IMR-90 (cell line): ENCODE results near the gene LSM12. TPM values are rescaled to one million over a fixed set of nuclear protein-coding genes. Genes with fewer than 3 reads are reported as not detected.

Source experiments
- ATAC-seq: fragments of 200-7000 bp; cut with Tn5 transposase; 2 replicates; pipeline ENCODE4 v1.9.1; 2020; ENCODE audit warnings: low read depth, mild to moderate bottlenecking, moderate library complexity
- BruUV-seq: library from RNA; stranded (reverse); fragments of 400-500 nt; replicated peaks from 2 replicates; lab custom pipeline; 2021; lab: Mats Ljungman, UMichigan
- CTCF ChIA-PET: fragments of 300-600 bp; formaldehyde crosslinking; extraction: SDS; loops from one replicate; lab custom pipeline; 2021; ENCODE audit warnings: antibody characterized with exemption; lab: Yijun Ruan, JAX
- POLR2A ChIA-PET: fragments of 300-600 bp; sonication (Branson Sonifier 250); formaldehyde crosslinking; loops from one replicate; lab custom pipeline; 2022; ENCODE audit warnings: antibody characterized with exemption; ENCODE audit not compliant: unreplicated experiment; lab: Charles Lee
- DNase-seq: peaks from one replicate; pipeline ENCODE4 v3.0.0; 2013
- H2AFZ ChIP-seq: replicated peaks from 2 replicates; pipeline ENCODE3; 2013; ENCODE audit warnings: low read length, mild to moderate bottlenecking; ENCODE audit not compliant: poor library complexity
- H2AK5ac ChIP-seq: 2 replicates; pipeline ENCODE4 v1.6.1; 2013; ENCODE audit warnings: low read depth, low read length, inconsistent platforms
- H2AK9ac ChIP-seq: replicated peaks from 2 replicates; pipeline ENCODE3; 2013; ENCODE audit warnings: mild to moderate bottlenecking, low read depth, low read length, moderate library complexity; ENCODE audit not compliant: poor library complexity
- H2BK120ac ChIP-seq: 2 replicates; pipeline ENCODE4 v1.6.1; 2013; ENCODE audit warnings: low read depth, low read length, inconsistent platforms
- H2BK15ac ChIP-seq: 3 replicates; pipeline ENCODE4 v1.6.1; 2013; ENCODE audit warnings: low read depth, low read length, inconsistent platforms
- H2BK20ac ChIP-seq: 2 replicates; pipeline ENCODE4 v1.6.1; 2013; ENCODE audit warnings: low read depth, mild to moderate bottlenecking, inconsistent platforms, low read length, moderate library complexity
- H2BK5ac ChIP-seq: 2 replicates; pipeline ENCODE4 v1.6.1; 2013; ENCODE audit warnings: mild to moderate bottlenecking, low read depth, low read length, inconsistent platforms; ENCODE audit not compliant: poor library complexity, severe bottlenecking
- H3K14ac ChIP-seq: replicated peaks from 2 replicates; pipeline ENCODE4 v1.6.1; 2013; ENCODE audit warnings: low read depth, low read length, inconsistent platforms
- H3K18ac ChIP-seq: 2 replicates; pipeline ENCODE4 v1.6.1; 2013; ENCODE audit warnings: low read depth, low read length, control low read depth
- H3K23ac ChIP-seq: 2 replicates; pipeline ENCODE4 v1.6.1; 2013; ENCODE audit warnings: low read depth, low read length, inconsistent platforms
- H3K27ac ChIP-seq: 2 replicates; pipeline ENCODE4 v1.5.1; 2013; ENCODE audit warnings: mild to moderate bottlenecking, control low read depth, low read length; ENCODE audit not compliant: insufficient read depth
- H3K27me3 ChIP-seq: 2 replicates; pipeline ENCODE4 v1.6.1; 2013; ENCODE audit warnings: low read length; ENCODE audit not compliant: control insufficient read depth, insufficient read depth
- H3K36me3 ChIP-seq: 2 replicates; pipeline ENCODE4 v1.6.1; 2013; ENCODE audit warnings: low read length, mixed read lengths; ENCODE audit not compliant: control insufficient read depth, insufficient read depth
- H3K4ac ChIP-seq: 2 replicates; pipeline ENCODE4 v1.6.1; 2013; ENCODE audit warnings: low read depth, low read length, inconsistent platforms
- H3K4me1 ChIP-seq: 2 replicates; pipeline ENCODE4 v1.6.1; 2013; ENCODE audit warnings: low read length, mixed read lengths; ENCODE audit not compliant: control insufficient read depth, insufficient read depth
- H3K4me2 ChIP-seq: 2 replicates; pipeline ENCODE4 v1.6.1; 2013; ENCODE audit warnings: low read depth, mild to moderate bottlenecking, control low read depth, low read length, moderate library complexity
- H3K4me3 ChIP-seq: 2 replicates; pipeline ENCODE4 v1.5.1; 2013; ENCODE audit warnings: low read depth, mild to moderate bottlenecking, control low read depth, low read length, moderate library complexity; ENCODE audit not compliant: insufficient read depth
- H3K56ac ChIP-seq: 2 replicates; pipeline ENCODE4 v1.6.1; 2013; ENCODE audit warnings: low read length, inconsistent platforms; ENCODE audit not compliant: insufficient read depth; ENCODE audit errors: extremely low read depth
- H3K79me1 ChIP-seq, 2 experiments: 2 replicates each; pipeline ENCODE4 v1.6.1; 2013; ENCODE audit warnings: low read length in 2 of 2, inconsistent platforms in 1 of 2, low read depth in 1 of 2
- H3K9ac ChIP-seq: 2 replicates; pipeline ENCODE4 v1.6.1; 2013; ENCODE audit warnings: low read depth, low read length, control low read depth
- H3K9me1 ChIP-seq: 2 replicates; pipeline ENCODE4 v1.6.1; 2013; ENCODE audit warnings: low read length, inconsistent platforms; ENCODE audit not compliant: insufficient read depth
- H3K9me3 ChIP-seq: 2 replicates; pipeline ENCODE4 v1.6.1; 2013; ENCODE audit warnings: low read length; ENCODE audit not compliant: control insufficient read depth, insufficient read depth
- H4K20me1 ChIP-seq: 2 replicates; pipeline ENCODE4 v1.6.1; 2013; ENCODE audit warnings: low read length, inconsistent platforms; ENCODE audit not compliant: insufficient read depth
- H4K5ac ChIP-seq: 2 replicates; pipeline ENCODE4 v1.6.1; 2013; ENCODE audit warnings: mild to moderate bottlenecking, low read depth, low read length, control low read depth
- H4K8ac ChIP-seq, 2 experiments: 2 replicates each; pipeline ENCODE4 v1.6.1; 2013; ENCODE audit warnings: low read depth in 2 of 2, low read length in 2 of 2, control low read depth in 1 of 2, inconsistent platforms in 1 of 2
- H4K91ac ChIP-seq: 2 replicates; pipeline ENCODE4 v1.6.1; 2013; ENCODE audit warnings: low read depth, low read length, inconsistent platforms; ENCODE audit not compliant: insufficient read depth
- CEBPB ChIP-seq: IDR thresholded peaks from 2 replicates; pipeline ENCODE4 v1.6.1; 2012; ENCODE audit warnings: low read depth, low read length, improper control_type of control experiment
- CHD1 ChIP-seq: IDR thresholded peaks from 2 replicates; pipeline ENCODE4 v1.6.1; 2012; ENCODE audit warnings: low read depth, low read length, improper control_type of control experiment
- CTCF ChIP-seq: conservative IDR thresholded peaks from 2 replicates; pipeline ENCODE4 v1.5.1; 2012; ENCODE audit warnings: mild to moderate bottlenecking, low read depth, low read length, improper control_type of control experiment
- ELK1 ChIP-seq: fragments of 150-350 bp; IDR thresholded peaks from 2 replicates; pipeline ENCODE4 v1.6.1; 2016; ENCODE audit warnings: low read depth, mild to moderate bottlenecking, low read length, moderate library complexity, borderline replicate concordance
- WGBS, 2 experiments: methylation state at CpG; one replicate each; pipeline versions ENCODE4 v1.1.5 to v1.1.7; 2013; ENCODE audit warnings: missing lambda C conversion rate in 2 of 2; ENCODE audit not compliant: insufficient read length in 1 of 2; ENCODE audit errors: extremely low coverage in 2 of 2; 5-methylcytosine and 5-hydroxymethylcytosine counted together
- dilution Hi-C: fragments of 300-500 bp; cut with HindIII; formaldehyde crosslinking; loops from one replicate; pipeline ENCODE4 v1.14.3; 2018; ENCODE audit warnings: low sequenced_read_pairs; ENCODE audit not compliant: unreplicated experiment
- in situ Hi-C: fragments of 300-500 bp; cut with MboI; formaldehyde crosslinking; loops from 3 replicates; pipeline ENCODE4 v1.14.3; 2019; ENCODE audit warnings: low sequenced_read_pairs, inconsistent platforms, mixed read lengths
- intact Hi-C: fragments of 100-400 bp; cut with micrococcal nuclease; formaldehyde crosslinking; loops from 2 replicates; pipeline ENCODE4 v1.10.0; 2022
- polyA plus RNA-seq, 3 experiments: library from polyadenylated mRNA; depleted of rRNA; stranded (reverse); fragments of >200 nt; gene quantifications; 2 replicates each; pipeline ENCODE4 v1.2.3, GENCODE V29; 2012; ENCODE audit warnings: low replicate concordance in 1 of 3
- total RNA-seq: library from RNA; depleted of rRNA; stranded (reverse); fragments of >200 nt; gene quantifications from 2 replicates; pipeline ENCODE4 v1.2.3, GENCODE V29; 2012

LSM12 gene
- total and polyA plus RNA-seq, 2 of the 4 experiments (the other 2 are of a cell fraction) = 38.0 to 41.0 TPM

- Histone ChIP-seq H4K8ac (no peak overlapping the region), H3K27me3 (peaks cover 55% of the 10 kb centered on the region), H2AFZ (no peak overlapping the region), H3K18ac (no peak overlapping the region), H3K4me1 (peaks cover 2% of the 10 kb centered on the region; the same call in 1 of the 2 replicates), H3K4me3 (no peak overlapping the region), H2BK15ac (no peak overlapping the region), H2AK5ac (no peak overlapping the region), H3K56ac (no peak overlapping the region), H3K9ac (no peak overlapping the region), H4K5ac (no peak overlapping the region), H3K27ac (no peak overlapping the region), H3K79me1 (no peaks in the 10 kb centered on the region), H3K23ac (no peak overlapping the region), H3K36me3 (no peaks in the 10 kb centered on the region), H3K14ac (no peak overlapping the region), H2BK20ac (no peak overlapping the region), H3K4me2 (no peak overlapping the region), H2AK9ac (no peak overlapping the region), H4K91ac (no peak overlapping the region), H3K4ac (no peak overlapping the region), H4K20me1 (no peaks in the 10 kb centered on the region), H2BK5ac (no peak overlapping the region), H3K9me3 (no peaks in the 10 kb centered on the region), H3K9me1 (no peaks in the 10 kb centered on the region), H2BK120ac (no peak overlapping the region)
- no TSS peak for BruUV-seq
- ChIA-PET POLR2A (no interaction called here), CTCF (interaction anchor here (1.0 to 1.1 kb wide), 2 partner anchors 43 to 128 kb away, joined by 3 read pairs; no protein-coding TSS in a partner anchor)
- ATAC-seq (no peak), DNase-seq (no peak)
- WGBS, 2 experiments = 59% methylated on average over 4 of the region's 12 CpGs; no CpG with 5 or more reads in 1 of the 2 experiments
- TF ChIP-seq ELK1 (no peak), CTCF (no peak), CHD1 (no peak), CEBPB (no peak)
- dilution Hi-C loops = no loop called here
- intact Hi-C loops = no loop called here
- in situ Hi-C loops = no loop called here
Observed at GRCh38 chr17:43987131-43988021, 79.1 kb downstream of the LSM12 start.
